Fibroblast of skin of left biceps (primary cell): Measurements from ENCODE around the gene ABHD15.

Source experiments
- DNase-seq, 2 experiments: peaks; one replicate each; pipeline ENCODE4 v3.0.0-alpha.2; 2013; ENCODE audit warnings: low read depth in 2 of 2

ABHD15 gene

DNA sequence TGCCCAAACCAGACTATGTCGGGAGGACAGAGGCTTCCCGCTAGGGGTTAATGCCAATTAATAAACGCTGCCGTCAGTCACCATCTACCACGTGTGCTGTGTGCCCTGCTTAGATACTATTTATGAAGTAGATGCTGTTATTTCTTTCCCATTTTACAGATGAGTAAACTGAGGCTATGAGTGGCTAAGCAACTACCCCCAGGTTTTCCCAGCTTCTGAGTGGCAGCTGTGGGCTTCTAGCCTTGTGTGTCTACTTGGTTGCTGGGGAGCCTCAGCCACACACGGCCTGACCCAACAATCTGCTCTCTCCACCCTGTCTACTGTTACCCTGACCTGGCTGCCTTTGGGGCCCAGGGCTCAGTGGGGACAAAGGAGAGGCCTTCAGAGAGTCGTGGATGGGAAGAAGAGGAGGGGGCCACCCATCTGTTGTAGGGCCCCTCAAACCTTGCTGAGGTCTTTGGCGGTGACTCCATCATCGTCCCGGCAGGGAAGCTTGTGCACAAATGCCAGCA is 15.5 kb upstream of the ABHD15 start:
- DNase-seq, result no peak

DNA sequence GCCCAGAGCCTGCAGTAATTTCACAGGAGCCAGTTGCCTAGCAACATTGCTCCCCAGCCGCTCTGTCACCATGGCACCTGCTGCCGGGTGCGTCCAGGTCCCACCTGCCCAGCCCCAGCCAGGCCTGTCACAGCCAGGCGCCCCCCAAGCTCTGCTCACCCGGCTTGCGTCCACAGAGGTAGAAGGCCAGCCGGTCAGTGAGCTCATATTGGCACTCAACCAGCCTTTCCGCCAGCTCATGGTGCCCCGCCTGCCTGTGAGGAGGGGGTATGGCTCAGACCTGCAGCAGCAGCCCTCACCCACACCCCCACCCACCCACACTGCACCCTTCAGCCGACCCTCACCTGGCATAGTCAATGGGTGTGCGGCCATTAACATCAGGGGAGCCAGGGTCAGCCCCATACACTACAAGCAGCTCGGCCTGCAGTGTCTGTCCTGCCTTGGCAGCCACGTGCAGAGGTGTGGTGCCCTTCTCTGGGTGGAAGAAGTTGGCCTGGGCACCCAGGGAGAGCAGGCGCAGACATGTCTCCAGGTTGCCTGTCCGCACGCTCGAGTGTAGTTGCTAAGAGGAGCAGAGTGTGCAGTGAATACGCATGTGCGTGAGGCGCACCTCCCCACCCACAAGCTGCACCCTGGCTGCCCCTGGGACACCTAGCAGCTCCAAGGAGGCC is 14.9 kb upstream of the ABHD15 start:
- no peak for DNase-seq

DNA sequence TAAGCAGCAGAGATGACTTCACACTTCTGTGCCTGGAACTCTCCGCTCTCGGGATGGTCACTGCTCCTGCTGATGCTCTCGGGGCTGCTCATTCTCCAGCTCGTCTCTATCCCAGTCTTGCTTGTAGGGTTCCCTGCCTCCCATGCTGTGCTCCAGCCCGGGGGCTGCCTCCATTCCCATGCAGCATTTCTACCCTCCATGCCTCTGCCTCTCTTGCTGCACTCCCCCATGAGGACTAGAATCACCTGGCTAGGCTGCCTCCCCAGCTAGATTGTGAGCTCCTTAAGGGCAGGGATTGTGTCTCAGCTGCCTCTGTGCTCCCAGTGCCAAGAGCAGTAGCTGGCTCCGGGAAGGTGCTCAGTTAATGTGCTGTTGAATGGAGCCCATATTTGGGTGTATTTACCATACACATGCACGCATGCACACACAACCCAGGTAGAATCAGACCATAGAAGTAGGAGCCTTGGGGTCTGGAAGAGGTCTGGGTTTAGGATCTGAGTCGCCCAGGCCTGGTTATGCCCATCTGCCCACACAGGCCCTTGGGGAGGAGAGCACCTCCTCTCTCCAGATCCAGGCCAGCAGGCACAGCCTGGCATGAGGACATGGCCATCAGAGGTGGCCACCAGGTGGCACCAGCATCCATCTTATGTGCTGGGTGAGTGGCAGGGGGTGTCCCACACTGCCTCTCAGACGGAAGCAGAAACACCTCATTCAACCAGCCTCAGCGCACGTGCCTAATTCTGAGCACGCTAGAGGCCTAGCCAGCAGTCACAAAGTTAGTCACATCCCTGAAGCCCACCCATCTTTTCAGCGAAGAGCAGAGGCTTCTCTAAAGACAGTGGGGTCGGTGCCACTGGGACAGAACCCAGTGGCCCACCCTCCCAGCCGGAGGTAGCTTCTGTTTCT is 13.3 kb upstream of the ABHD15 start:
- DNase-seq, result no peak

DNA sequence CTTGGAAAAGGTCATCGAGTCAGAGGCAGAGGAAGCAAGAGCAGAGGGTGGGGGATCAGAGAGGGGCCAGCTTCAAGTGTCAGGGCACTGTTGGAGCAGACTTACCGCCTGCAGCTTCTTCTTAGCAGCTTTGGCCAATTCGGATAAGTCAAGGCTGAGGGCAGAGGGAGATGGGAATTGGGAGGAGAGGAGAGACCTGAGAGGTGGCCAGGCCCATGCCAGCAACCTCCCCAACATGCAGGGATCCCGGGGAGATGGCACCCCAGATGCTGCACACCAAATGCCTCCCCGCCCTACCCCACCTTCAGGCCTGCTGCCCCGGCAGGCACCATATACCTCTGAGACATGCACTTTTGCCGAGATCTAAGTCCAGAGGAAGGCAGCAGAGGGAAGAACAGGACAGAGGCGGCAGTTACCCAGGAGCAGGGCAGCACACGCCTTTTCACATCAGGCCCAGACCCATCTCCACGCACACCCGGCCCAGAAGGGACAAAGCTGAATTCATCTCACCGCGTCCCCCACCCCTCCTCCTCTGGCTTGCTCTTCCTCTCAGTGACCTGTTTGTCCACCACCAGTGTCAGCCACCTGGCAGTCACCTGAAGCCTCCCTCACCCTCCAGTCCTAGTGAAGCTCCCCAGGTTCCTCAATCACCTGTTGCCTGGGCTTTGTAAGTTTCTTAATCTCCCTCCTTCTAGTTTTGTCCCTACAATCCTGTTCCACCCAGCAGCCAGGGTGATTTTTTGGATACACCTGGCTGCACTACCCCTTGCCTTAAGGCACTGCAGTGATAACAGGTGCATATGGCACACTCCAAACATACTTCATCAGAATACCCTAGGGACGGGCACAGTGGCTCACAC is 12.0 kb upstream of the ABHD15 start:
- DNase-seq, result no peak

DNA sequence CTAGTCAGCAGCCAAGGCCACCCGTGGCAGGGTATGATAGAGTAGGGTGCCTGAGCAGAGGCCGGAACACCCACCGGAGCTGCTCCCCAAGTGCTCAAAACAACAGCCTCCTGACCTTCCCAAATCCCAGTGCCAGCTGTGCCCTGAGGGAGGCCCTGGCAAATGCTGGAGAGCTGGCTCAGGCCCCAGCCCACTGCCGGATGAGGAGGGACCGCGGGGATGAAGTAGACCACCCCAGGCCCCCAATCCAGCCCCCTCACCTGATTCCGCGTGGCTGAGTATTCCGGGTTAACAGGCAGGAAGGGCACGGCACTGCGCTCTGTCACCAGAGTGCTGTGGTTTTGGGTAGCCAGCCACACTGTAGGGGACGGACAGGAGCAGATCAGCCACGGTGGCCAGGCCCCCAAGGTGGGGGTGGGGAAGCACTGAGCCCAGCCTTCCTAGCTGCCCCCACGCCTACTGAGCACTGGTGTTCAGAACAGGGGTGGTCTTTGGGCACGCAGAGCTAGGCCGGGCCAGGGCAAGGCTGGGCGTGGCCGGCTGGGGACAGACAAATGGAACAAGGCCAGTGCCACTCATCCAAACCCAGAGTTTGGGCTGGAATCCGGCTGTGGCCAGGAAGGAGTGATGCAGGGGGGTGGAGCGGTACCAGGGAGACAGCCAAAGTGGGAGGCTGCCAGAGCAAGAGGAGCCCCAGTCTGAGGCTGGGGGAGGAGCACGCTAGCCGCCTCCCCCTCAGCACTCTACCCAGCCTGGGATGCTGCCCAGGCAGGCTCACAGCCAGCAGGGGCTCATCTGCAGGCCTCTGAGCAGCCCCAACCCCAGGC is 10.8 kb upstream of the ABHD15 start:
- no peak for DNase-seq

DNA sequence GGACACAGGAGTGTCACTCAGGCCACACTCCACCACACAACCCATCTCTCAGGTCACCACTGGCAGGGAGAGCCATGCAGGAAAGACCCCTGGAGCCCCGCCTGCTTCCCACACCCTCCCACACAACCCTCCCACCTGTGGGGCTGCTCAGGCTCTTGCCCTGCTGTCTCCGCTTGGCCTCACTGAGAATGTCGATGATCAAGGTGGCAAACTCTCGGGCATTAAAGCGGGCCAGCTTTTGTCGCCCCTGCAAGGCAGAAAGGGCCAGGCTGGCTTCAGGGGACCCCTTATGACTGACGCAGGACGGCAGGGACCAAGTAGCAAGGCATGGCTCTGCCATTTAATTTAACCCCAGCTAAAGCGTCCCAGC is 10.1 kb upstream of the ABHD15 start:
- DNase-seq, result no peak

DNA sequence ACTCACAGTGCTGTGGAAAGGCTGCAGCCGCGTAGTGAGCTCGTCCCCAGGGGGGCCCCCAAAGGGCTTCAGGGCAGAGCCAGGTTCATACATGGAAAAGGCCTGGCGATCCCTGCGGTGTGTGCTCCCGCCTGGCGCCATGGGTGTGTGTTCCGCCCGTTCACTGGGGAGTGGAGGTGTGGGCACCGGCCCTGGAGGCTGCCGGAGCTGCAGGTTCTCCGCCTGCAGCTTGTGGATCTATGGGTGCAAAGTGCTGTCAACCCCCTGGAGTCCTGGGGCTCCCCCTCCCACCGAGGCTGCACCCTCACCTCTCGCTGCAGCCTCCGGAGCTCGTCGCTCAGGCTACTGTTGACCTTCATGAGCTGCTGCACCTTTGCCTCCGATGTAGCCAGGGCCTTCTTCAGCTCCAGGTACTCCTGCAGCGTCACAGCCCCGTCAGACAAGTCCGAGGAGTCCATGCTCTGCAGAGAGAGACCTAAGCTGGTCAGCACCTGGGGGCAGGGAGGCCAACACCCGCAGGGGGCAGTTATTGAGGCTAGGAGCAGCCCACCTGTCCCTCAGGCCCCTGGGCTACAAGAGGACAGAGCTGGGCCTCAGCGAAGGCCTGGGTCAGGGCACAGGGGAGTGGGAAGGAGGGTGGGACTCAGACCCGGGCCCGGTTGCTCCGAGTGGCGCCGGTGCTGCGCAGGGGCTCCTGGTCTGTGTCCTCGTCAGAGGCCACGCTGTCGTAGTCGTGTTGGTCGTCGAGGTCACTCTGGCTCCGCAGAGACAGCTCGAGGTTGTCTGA is 9.6 kb upstream of the ABHD15 start:
- no peak for DNase-seq

DNA sequence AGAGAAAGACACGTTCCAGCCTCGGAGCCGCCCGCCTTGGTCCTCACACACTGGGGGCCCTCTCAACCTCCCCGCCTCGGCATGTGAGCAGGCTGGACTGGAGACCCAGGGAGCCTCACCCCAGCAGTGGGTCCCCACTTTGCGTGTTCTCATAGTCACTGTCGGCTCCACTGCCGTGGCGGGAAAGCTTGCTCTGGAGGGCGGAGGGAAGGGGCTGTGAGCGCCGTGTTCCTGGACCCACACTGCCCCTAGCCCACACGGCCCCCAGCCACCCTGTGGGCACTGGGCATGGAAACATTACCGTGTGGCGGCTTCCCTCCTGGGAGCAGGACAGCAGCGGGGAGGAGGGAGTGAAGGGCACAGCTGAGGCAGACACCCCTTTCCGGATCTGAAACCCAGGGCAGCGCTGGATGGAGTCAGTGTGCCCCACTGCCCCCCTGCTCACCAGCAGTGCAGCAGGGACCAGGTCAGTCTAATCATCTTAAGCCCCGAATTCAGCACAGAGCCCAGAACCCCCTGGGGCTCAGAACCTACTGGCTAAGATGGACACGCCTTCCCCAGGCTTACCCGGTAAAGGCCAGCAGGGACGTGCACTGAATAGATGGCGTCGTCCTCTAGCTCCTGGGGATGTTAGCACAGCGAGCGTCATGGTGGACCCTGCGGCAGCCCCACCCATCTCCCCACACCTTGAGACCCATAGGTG is 8.8 kb upstream of the ABHD15 start:
- no peak for DNase-seq

DNA sequence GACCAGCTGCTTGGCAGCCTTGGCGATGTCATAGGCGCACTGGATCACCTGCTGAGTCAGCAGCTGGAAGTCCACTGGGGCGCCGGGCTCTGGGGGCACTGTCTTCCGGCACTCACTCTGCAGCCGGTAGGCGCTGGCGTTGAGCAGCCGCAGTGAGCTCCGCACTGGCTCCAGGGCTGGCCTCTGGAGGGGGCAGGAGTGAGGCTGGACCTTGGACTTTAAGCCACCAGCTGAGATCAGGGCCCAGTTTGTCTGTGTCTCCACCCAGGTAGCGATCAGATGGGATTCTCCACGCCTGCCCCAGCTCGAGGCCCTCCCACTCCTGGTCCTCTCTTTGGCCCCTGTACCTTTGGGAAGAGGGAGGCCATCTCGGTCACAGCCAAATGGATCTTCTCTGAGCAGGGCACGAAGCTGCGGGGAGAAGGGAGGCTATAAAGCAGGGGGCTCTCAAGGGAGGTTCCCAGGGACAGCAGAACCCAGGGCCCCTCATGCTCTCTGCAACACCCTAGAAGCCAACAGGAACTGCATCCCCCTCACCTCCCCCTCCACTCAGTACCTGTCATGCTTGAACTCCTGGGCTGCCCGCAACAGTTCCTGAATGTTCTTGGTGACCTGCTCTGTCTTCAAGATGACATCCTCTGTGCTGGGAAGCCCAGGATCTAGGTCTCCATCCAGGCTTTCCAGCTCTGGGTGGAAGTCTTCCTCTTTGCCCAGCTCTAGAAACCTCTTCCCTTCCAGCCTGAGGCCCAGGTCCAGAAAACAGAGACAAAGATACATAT is 8.1 kb upstream of the ABHD15 start:
- DNase-seq, result no peak

DNA sequence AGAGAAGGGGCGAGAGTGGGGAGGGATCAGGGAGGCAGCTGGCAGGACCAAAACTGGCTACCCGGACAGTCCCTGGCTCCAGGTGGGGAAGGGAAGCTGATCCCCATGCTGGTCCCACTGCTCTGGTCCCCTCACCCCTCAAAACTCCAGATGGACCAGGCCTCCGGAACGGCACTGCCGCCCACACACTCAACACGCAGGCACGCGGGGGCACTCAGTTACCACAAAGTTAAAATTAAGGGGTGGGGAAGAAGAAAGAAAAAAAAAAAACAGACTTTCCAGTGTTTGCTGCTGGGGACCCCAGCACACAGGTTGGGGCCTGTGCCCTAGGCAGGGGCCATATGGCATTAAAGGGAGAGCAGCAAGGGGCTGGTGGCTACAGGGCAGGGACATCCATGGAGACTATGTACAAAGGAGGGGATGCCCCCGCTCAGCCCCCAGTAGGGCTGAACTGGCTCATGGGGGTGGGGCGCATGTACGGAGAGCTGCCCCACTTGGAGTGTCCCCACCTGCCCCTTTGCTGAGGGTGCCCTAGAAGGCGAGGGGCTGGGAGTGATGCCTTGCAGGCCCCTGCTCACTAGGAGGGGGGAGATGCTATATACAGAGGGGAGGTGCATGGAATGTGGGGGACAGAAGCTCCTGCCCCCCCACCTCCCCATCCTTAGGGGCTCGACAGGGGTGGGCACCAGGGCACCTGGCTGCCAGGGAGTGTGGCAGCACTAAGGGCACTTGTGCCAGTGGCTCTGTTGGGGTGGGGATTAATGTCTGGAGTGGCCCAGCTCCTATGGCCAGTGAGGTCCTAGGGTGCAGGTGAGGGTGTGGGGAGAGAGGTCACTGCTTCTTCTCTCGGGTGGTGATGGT is 7.3 kb upstream of the ABHD15 start:
- no peak for DNase-seq

DNA sequence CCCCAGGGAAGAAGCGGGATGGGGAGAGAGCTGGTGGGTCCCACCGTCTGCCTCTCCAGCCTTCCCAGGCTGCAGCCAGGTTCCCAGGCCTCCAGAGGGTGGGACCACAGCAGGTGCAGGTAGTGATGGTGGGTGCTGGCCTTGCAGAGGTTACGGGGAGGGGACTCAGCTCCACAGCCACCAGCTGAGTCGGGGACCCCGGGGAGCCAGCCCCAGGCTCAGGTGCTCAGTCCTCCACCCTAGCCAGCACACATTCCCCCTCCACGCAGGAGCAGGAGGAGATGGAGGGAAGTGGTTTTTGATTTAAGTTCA is 6.7 kb upstream of the ABHD15 start:
- no peak for DNase-seq

DNA sequence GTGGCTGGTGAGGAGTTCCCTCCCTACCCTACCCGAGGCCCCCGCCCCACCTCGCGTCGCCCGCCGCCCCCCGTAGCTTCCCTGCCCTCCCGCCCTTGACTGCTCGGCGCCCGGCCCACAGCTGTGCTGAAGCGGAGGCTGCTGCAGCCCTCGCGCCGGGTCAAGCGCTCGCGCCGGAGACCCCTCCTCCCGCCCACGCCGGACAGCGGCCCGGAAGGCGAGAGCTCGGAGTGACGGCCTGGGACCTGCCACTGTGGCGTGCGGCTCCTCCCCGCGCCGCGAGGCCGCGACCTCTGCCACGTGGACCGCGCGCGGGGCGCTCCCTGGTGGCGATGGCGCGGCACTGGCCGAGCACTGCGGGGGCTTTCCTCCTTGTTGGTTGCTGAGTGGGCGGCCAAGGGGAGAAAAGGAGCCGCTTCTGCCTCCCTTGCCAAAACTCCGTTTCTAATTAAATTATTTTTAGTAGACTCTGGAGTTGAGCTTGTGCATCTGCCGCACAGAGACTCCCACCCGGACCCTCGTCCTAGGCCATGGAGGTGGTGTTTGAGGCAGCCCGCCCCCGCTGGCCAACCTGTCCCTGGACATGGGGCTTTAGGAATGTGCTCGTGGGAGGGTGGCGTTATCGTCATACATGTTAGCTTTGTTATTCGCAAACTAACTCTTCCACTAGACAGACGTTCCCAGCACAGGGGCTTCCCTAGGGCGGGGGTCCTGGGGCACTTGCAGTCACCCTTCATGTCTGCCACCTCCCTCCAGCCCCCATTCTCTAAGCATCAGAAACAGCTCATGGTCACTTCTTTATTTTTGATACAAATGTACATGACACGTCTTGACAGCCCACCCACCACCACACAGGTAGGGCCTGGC is 6.1 kb upstream of the ABHD15 start:
- DNase-seq, result no peak

DNA sequence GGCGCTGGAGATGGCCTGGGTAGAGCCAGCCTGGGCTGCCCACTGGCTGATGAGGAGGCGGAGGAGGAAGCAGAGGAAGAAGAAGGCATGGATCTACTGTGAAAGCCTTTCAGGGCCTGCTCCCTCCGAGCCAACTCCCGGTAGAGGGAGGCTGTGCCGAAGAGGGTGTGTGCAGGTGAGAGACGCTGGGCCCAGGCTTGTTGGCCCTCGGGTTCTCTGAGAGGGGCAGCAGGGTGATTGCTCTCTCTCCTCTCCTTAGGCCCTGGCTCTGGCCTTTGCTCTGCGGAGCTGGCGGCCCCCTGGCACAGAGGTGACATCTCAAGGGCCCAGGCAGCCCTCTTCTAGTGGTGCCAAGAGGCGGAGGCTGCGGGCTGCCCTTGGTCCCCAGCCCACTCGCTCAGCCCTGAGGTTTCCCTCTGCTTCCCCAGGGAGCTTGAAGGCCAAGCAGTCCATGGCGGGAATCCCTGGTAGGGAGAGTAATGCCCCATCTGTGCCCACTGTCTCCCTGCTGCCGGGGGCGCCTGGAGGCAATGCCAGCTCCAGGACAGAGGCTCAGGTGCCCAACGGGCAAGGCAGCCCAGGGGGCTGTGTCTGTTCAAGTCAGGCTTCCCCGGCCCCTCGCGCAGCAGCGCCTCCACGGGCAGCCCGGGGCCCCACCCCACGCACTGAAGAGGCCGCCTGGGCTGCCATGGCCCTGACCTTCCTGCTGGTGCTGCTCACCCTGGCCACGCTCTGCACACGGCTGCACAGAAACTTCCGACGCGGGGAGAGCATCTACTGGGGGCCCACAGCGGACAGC is 5.2 kb upstream of the ABHD15 start:
- no peak for DNase-seq

DNA sequence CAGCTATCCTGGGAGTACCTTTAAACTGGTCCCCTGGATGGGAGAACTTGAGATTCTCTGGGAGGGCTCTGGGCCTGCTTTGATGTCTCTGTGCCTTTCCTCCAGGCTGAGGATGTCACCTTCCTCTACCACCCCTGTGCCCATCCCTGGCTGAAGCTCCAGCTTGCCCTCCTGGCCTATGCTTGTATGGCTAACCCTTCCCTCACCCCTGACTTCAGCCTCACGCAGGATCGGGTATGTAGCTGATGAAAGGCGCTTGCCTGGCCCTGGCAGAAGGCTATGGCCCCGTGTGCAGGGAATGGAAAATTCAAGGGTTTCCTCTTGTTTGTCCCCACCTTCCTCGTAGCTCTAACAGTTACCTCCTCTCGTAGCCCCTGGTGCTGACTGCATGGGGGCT is 4.6 kb upstream of the ABHD15 start:
- no peak for DNase-seq

DNA sequence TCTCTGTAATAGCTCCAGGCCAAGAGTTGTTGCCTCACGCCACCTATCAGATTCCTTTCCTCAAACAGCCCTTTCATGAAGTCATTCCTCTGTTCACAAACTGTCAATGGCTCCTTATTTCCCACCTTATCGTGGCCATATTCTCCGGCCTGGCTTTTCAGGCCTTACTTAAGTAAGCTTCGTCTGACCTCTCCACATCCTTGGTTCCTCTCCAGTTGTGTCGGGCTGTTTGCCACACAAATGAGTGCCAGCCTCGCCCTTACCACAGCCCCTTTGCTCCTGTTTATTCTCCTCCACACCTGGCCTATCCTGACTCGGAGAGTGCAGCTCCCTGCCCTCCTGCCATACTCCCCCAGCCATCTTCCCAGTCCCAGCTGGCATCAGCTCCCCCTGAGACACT is 3.7 kb upstream of the ABHD15 start:
- DNase-seq, result no peak

DNA sequence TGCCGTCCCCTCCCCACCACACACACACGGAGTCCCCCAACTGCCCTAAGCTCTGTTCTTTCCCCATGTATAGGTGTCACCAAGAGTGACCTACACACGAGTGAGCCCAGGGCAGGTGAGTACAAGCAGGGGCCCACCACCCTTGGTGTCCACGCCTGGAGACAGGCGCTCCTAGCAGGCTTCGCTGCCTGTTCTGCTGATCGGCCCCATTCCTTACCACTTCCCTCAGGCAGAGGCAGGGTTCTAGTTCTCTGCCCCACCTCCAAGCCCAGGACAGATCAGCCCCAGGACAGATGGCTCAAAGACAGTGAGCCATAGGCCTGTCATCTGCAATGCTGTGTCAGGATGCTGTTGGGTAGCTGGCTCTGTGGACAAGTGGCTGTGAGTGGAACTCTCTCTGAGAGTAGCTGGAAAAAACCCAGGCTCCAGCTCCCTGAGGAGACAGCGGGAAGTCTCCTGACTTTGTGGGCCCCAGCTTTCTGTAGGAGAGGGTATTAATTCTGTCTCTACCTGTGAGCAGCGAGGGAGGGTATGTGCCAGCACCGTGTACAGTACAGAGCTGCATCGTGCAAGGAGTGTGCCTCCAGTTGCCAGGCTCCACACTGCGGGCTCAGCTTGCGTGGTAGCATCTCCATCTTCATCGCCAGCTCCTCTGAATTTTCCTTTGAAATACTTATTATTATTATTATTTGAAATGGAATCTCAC is 2.6 kb upstream of the ABHD15 start:
- DNase-seq, result no peak
